H9 (cell line): ENCODE results near the gene CD28. TPM values are rescaled to one million over a fixed set of nuclear protein-coding genes. Genes with fewer than 3 reads are reported as not detected.

Experiments
- DNase-seq: peaks from one replicate; pipeline ENCODE4 v3.0.0-alpha.2; 2017
- H2AFZ ChIP-seq: one replicate; pipeline ENCODE4 v1.6.1; 2013; ENCODE audit warnings: mild to moderate bottlenecking, low read length, control low read depth, moderate library complexity
- H2AK5ac ChIP-seq: 2 replicates; pipeline ENCODE4 v1.6.1; 2013; ENCODE audit warnings: low read length, control low read depth, mixed read lengths; ENCODE audit not compliant: insufficient read length
- H2BK120ac ChIP-seq: one replicate; pipeline ENCODE4 v1.6.1; 2013; ENCODE audit warnings: low read depth, mild to moderate bottlenecking, low read length, control low read depth, inconsistent platforms; ENCODE audit not compliant: poor library complexity, severe bottlenecking
- H2BK12ac ChIP-seq: 2 replicates; pipeline ENCODE4 v1.6.1; 2013; ENCODE audit warnings: low read length, control low read depth, mixed read lengths, low read depth; ENCODE audit not compliant: insufficient read length
- H2BK15ac ChIP-seq: 2 replicates; pipeline ENCODE4 v1.6.1; 2013; ENCODE audit warnings: low read depth, low read length, control low read depth
- H2BK20ac ChIP-seq: one replicate; pipeline ENCODE4 v1.6.1; 2013; ENCODE audit warnings: low read depth, mild to moderate bottlenecking, low read length, control low read depth, inconsistent platforms; ENCODE audit not compliant: poor library complexity, severe bottlenecking
- H2BK5ac ChIP-seq: 2 replicates; pipeline ENCODE4 v1.6.1; 2013; ENCODE audit warnings: low read length, control low read depth, mixed read lengths; ENCODE audit not compliant: insufficient read length
- H3K14ac ChIP-seq: 2 replicates; pipeline ENCODE4 v1.6.1; 2013; ENCODE audit warnings: low read length, control low read depth; ENCODE audit not compliant: insufficient read depth
- H3K18ac ChIP-seq: 2 replicates; pipeline ENCODE4 v1.6.1; 2013; ENCODE audit warnings: low read depth, mild to moderate bottlenecking, mixed read lengths, low read length, control low read depth; ENCODE audit not compliant: insufficient read length
- H3K23ac ChIP-seq: 2 replicates; pipeline ENCODE4 v1.6.1; 2013; ENCODE audit warnings: low read length, control low read depth, mixed read lengths, low read depth; ENCODE audit not compliant: insufficient read length
- H3K23me2 ChIP-seq: 2 replicates; pipeline ENCODE4 v1.6.1; 2013; ENCODE audit warnings: low read depth, mild to moderate bottlenecking, mixed read lengths, low read length, control low read depth; ENCODE audit not compliant: insufficient read length, poor library complexity, severe bottlenecking
- H3K27ac ChIP-seq: 2 replicates; pipeline ENCODE4 v1.5.1; 2013; ENCODE audit warnings: low read length, control low read depth, mixed read lengths, low read depth; ENCODE audit not compliant: insufficient read length
- H3K27me3 ChIP-seq: 2 replicates; pipeline ENCODE4 v1.6.1; 2013; ENCODE audit warnings: low read length, control low read depth, inconsistent platforms; ENCODE audit not compliant: insufficient read depth
- H3K4ac ChIP-seq: 2 replicates; pipeline ENCODE4 v1.6.1; 2013; ENCODE audit warnings: low read depth, mild to moderate bottlenecking, control low read depth, inconsistent platforms, low read length, moderate library complexity
- H3K4me1 ChIP-seq: 2 replicates; pipeline ENCODE4 v1.6.1; 2013; ENCODE audit warnings: low read length, control low read depth, inconsistent platforms; ENCODE audit not compliant: insufficient read depth
- H3K4me2 ChIP-seq: 2 replicates; pipeline ENCODE4 v1.6.1; 2013; ENCODE audit warnings: low read length, control low read depth, mixed read lengths; ENCODE audit not compliant: insufficient read length, insufficient read depth
- H3K56ac ChIP-seq: 2 replicates; pipeline ENCODE4 v1.6.1; 2013; ENCODE audit warnings: low read depth, mild to moderate bottlenecking, mixed read lengths, low read length, control low read depth; ENCODE audit not compliant: insufficient read length
- H3K79me1 ChIP-seq: 2 replicates; pipeline ENCODE4 v1.6.1; 2013; ENCODE audit warnings: low read depth, mild to moderate bottlenecking, moderate library complexity, low read length, control low read depth, inconsistent platforms; ENCODE audit not compliant: insufficient read depth, poor library complexity, severe bottlenecking
- H3K79me2 ChIP-seq: 2 replicates; pipeline ENCODE4 v1.6.1; 2013; ENCODE audit warnings: low read length, control low read depth, inconsistent platforms; ENCODE audit not compliant: insufficient read depth
- H3K9ac ChIP-seq: 2 replicates; pipeline ENCODE4 v1.6.1; 2013; ENCODE audit warnings: low read length, control low read depth, mixed read lengths; ENCODE audit not compliant: insufficient read length; ENCODE audit errors: extremely low read depth
- H3K9me3 ChIP-seq: one replicate; pipeline ENCODE4 v1.6.1; 2013; ENCODE audit warnings: low read depth, low read length, inconsistent platforms; ENCODE audit not compliant: control insufficient read depth
- H3T11ph ChIP-seq: one replicate; pipeline ENCODE4 v1.6.1; 2013; ENCODE audit warnings: mild to moderate bottlenecking, low read length, control low read depth, inconsistent platforms
- H4K20me1 ChIP-seq: one replicate; pipeline ENCODE4 v1.6.1; 2013; ENCODE audit not compliant: control insufficient read depth, insufficient read length, insufficient read depth
- H4K5ac ChIP-seq: 2 replicates; pipeline ENCODE4 v1.6.1; 2013; ENCODE audit warnings: low read depth, mild to moderate bottlenecking, mixed read lengths, low read length, control low read depth; ENCODE audit not compliant: insufficient read length
- H4K8ac ChIP-seq: replicated peaks from 2 replicates; pipeline ENCODE4 v1.6.1; 2013; ENCODE audit warnings: low read length, control low read depth, mixed read lengths, low read depth; ENCODE audit not compliant: insufficient read length
- H4K91ac ChIP-seq: 2 replicates; pipeline ENCODE4 v1.6.1; 2013; ENCODE audit warnings: low read depth, mild to moderate bottlenecking, moderate library complexity, mixed read lengths, low read length, control low read depth; ENCODE audit not compliant: insufficient read length
- H3K27ac Mint-ChIP-seq, 3 experiments: 2 replicates in 2 of 3; 3 replicates in 1 of 3; pipeline ENCODE4 v1.8.0; 2020 to 2021; ENCODE audit warnings: mixed read lengths in 3 of 3, mild to moderate bottlenecking in 1 of 3, moderate library complexity in 1 of 3
- H3K27me3 Mint-ChIP-seq: 2 replicates; pipeline ENCODE4 v1.8.0; 2021; ENCODE audit warnings: low read depth, mild to moderate bottlenecking, moderate library complexity, mixed read lengths
- H3K36me3 Mint-ChIP-seq, 3 experiments: 2 replicates in 2 of 3; 3 replicates in 1 of 3; pipeline ENCODE4 v1.8.0; 2020 to 2021; ENCODE audit warnings: low read depth in 3 of 3, mixed read lengths in 3 of 3; ENCODE audit not compliant: insufficient read depth in 1 of 3
- H3K4me1 Mint-ChIP-seq, 2 experiments: 2 replicates each; pipeline ENCODE4 v1.8.0; 2020; ENCODE audit warnings: mixed read lengths in 2 of 2
- H3K4me3 Mint-ChIP-seq, 2 experiments: 2 replicates in 1 of 2; 3 replicates in 1 of 2; pipeline ENCODE4 v1.8.0; 2020 to 2021; ENCODE audit warnings: mild to moderate bottlenecking in 2 of 2, mixed read lengths in 2 of 2, moderate library complexity in 1 of 2
- H3K9me3 Mint-ChIP-seq, 2 experiments: 2 replicates in 1 of 2; 3 replicates in 1 of 2; pipeline ENCODE4 v1.8.0; 2020; ENCODE audit warnings: mild to moderate bottlenecking in 2 of 2, mixed read lengths in 2 of 2, moderate library complexity in 1 of 2
- CTCF ChIP-seq: fragments of 200-600 bp; sonication (generic); conservative IDR thresholded peaks from 3 replicates; pipeline ENCODE4 v1.8.0; 2021; ENCODE audit warnings: antibody characterized with exemption, mild to moderate bottlenecking
- WGBS: extraction: QIAGEN DNeasy Blood & Tissue Kit; methylation state at CpG from one replicate; pipeline ENCODE4 v1.1.7; 2013; ENCODE audit warnings: missing lambda C conversion rate, low lambda C conversion rate, mixed read lengths; ENCODE audit not compliant: insufficient read length; ENCODE audit errors: extremely low coverage; 5-methylcytosine and 5-hydroxymethylcytosine counted together
- total RNA-seq: library from RNA; stranded (reverse); gene quantifications from 2 replicates; pipeline ENCODE4 v1.2.1, GENCODE V29; 2021

CD28 gene
- total RNA-seq, 1 experiment from 2014 or later = not detected

- Histone ChIP-seq H3K27ac (no peak overlapping the region), H4K8ac (no peak overlapping the region), H3K9ac (no peak overlapping the region), H2BK20ac (no peak overlapping the region), H3K79me1 (no peaks in the 10 kb centered on the region), H3K23me2 (no peaks in the 10 kb centered on the region), H3K18ac (no peak overlapping the region), H3K79me2 (no peaks in the 10 kb centered on the region), H4K91ac (no peak overlapping the region), H3K4me2 (no peak overlapping the region), H4K20me1 (no peaks in the 10 kb centered on the region), H4K5ac (no peak overlapping the region), H3K4me1 (no peaks in the 10 kb centered on the region), H3K27me3 (no peaks in the 10 kb centered on the region), H3K9me3 (no peaks in the 10 kb centered on the region), H3K56ac (no peak overlapping the region), H3K4ac (no peak overlapping the region), H2BK120ac (no peak overlapping the region), H3T11ph (no peak overlapping the region), H2BK15ac (no peak overlapping the region), H2BK5ac (no peak overlapping the region), H2AFZ (no peak overlapping the region), H3K23ac (no peak overlapping the region), H2AK5ac (no peak overlapping the region), H3K14ac (no peak overlapping the region), H2BK12ac (no peak overlapping the region)
- no peaks in the 10 kb centered on the region for H3K9me3 Mint-ChIP-seq
- H3K36me3 Mint-ChIP-seq = no peaks in the 10 kb centered on the region
- no peak overlapping the region for H3K27ac Mint-ChIP-seq
- H3K4me3 Mint-ChIP-seq = no peak overlapping the region
- H3K27me3 Mint-ChIP-seq = peaks cover 2% of the 10 kb centered on the region; the same call in 1 of the 2 replicates
- no peak for TF ChIP-seq CTCF
- H3K4me1 Mint-ChIP-seq = peaks cover 6 to 14% of the 10 kb centered on the region in 2 experiments
- WGBS = no CpG with 5 or more reads among the region's 5 CpGs
- no peak for DNase-seq
These were observed 21.3 kb upstream of the CD28 start for GRCh38 chr2:203685081-203685621.
